Measurements from ENCODE around the gene RNF26.

The RNF26 gene

DNA sequence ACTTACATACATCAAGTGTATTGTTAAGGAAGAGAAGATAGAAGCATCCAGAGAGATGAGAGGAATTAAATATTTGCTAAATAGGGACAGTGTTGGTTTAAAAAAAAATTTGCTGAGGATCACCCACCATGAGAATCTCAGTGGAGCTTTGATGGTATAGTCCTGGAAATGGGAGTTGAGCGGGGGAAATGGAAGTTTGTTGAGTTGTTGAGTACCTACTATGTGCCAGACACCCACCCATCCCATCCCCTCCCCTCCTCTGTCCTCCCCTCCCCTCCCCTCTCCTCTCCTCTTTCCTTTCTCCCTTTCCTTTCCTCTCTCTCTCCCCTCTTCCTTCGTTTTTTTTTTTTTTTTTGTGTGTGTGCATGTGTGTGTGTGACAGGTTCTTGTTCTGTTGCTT, 16.9 kb downstream of the RNF26 start:
- no peak for DNase-seq (ENCODE audit: low spot score)

DNA sequence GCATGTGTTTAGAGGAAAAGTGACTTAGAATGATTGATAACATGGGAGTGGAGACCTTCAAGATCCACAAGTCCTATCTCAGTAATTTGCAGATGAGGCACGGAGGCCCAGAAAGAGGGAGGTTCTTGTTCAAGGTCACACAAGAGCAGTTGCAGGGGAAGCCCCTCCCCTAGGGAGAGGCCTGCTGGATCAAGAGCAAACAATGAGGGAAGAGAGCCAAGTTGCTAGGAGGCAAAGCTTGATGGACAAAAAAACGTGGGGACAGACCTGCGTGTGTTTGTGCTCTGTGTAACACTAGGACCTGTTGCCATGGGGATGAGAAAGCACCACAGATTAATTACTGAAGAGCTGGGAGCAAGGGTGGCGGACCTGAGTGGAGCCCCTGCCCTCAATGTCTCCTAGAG, 18.5 kb downstream of the RNF26 start:
- DNase-seq (ENCODE audit: low spot score): no peak

DNA sequence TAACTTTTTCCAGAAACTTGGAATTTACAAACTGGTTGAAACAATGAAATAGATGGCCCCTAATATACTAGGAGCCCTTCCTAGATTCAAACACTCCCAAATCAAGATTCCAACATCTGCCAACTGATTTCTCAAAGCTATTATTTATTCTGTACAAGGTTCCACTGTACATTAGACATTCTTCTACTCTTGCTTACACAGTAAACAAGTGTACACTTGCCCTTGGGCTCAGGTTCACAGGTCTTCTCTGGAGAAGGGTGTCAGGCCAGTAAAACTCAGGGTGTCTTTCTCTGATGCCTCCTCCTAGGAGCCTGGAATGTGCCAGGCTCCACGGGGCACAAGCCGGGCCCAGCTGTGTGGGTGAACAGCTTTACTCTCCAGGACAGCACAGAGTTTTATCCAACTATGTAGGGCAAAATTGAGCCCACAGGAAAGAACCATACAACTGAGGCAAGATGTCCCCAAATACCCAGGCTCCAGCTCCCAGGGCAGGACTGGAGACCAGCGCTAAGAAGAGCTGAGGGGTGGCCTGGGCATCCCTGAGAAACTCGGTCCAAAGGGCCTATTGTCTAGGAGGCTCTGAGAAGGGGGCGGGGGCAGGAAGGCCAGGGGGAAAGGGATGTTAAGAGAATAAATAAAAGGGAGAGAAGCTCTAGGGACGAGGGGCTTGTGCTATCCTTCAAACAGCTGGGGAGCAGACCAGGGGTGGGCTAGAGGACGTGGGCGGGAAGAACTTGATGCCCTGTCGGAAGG, 20.9 kb downstream of the RNF26 start:
- DNase-seq (ENCODE audit: low spot score): no peak

DNA sequence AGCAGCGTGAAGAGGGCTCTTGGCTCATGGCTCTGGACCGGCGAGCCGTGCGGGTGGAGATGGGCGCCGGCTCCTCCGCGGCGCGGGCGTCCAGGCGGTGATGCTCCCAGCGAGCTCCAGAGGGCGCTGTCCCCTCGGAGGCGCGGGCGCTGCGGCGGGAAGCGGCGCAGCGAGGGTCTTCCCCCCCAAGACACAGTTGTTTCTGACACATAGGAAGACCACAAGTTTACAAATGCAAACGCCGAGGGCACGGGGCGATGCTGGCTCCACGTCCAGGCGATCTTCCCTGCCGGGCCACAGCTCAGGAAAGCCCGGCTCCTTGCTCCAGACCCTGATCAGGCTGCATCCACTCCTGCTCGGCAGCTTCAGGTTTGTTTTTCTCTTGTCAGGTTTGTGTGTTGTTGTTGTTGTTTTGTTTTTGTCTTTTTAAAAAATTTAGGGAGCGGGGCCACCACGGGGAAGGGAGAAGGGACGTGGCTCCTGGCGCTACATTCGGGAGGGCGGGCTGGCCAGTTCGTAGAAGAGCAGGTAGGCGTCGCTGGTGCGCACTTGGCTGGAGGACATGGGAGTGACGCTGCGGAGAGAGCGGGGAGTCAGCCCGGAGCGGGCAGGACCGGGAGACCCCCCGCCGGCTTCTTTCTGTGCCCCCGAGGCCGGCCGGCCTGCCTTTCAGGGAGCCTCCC, 22.2 kb downstream of the RNF26 start:
- no peak for DNase-seq (ENCODE audit: low spot score)

DNA sequence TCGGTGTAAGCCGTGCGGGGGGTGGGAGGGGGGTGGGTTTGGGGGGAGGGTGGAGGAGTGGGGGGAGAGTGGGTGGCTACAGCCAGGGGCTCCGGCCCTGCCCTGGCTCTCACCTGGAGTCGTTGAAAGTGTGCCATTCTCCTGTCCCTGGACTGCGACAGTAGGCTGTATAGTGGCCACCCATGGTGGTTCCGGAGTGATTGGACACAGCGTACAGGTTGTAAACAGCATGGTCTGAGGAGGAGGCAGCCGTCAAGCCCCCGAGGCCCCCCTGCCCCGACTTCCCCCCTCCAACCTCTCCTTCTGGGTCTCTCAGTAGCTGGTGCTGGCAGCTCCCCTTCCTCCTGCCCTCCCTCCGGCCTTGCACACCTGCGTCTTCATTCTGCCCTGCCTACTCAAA, 22.7 kb downstream of the RNF26 start:
- DNase-seq (ENCODE audit: low spot score): no peak

DNA sequence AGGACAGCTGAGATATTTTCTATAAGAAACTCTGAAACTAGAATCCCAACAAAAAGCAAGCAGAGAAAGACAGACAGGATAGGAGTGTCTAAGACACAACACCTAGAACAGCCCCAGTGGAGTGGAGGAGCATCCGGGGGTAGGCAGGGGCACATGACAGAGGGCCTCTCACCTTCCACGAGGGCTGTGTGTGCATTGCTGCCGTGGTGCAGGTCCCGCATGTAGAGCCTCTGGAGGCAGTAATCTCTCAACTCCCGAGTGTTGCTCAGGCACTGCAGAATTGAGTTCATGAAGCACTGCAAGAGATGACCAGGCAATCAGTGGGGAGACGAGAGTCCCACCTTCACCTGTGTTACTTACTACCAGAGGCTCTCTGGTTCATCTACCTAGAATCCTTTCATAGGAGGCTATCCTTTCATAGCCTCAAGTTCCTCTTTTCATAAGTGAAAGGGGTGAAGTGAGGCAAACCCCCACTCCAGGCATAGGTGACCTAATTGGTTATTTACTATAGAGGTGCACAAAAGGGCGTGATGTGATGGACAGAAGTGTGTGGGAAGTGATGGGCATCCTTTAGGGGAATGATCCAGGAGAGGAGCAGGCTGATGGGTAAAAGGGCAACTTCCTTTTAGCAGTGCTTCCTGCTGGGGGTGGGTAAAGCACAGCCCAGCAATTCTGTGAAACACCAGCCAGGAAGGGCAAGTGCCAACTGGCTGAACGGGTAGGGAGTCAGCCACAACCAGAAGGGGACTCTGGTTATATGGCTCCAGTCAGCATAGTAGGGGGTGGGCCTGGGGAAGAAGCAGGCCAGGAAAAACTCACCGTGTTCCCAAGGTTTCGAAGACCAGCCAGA, 25.3 kb downstream of the RNF26 start:
- no peak for DNase-seq (ENCODE audit: low spot score)

DNA sequence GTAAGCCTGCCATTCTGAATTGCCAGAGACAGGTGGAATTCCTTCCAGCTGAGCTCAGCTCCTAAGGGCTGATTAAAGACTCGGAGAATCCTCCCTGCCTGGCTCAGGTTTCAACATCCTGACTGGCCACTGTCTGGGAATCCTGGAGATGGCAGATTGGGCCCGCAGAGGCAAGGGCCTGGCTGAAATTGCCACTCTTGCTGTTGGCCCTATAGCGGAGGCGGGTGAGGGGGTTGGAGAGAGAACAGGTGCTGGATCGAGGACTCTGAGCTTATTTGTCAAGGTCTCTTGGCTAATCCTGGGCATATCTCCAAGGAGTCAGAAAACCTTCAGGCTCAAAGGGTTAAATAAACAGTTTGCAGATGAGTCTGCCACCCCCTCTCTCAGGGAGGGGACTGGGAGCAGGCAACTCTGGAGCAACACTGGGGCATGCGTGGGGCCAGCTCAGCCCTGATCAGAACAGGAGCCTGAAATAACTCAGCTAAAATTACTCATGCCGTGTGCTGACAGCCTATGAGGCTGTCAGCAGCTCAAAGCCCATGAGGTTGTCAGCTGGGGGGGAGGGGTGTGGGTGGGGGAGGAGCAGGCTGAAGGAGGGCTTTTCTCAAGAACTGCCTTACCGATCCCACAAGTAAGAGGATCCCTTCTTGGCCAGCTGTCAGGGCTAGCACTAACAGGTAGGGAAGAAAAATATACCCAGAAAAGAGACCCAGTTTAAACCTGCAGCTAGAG, 26.9 kb downstream of the RNF26 start:
- DNase-seq (ENCODE audit: low spot score): peak; percentile 43

DNA sequence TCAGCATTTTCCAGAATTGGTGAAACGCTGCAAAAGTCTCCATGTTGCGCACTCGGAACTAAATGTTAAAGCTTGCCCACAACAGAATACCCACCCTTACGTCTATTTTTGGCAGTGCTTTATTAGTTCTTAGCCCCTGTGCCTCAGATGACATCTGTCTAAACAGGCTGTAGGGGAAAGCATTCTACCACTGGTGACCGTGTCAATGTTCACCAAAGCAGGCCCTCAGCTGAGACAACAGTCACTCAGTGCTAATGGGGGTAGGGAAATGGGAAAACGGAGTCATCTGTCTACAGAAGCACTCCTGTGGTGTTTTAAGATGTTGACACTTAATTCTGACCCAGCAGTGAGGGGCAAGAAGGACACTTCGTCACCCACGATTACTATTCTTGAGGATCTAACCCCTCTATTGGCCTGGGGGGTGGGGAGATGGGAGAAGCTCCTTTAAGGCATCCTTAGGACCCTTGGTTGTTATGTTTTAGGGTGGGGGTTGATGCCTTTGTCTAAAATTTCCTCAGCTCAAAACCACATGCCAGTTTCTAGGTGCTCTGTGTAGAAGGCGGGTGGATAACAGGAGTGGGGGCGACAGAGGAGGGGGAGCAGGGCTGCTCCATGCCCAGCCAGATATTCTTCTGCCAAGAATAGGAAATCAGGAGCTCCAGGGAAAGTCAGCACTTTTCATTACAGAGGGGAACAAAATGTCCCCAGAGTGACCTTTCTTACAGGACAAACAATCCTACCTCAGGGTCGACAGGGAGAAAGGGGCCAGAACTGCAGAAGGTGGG, 27.8 kb downstream of the RNF26 start:
- DNase-seq (ENCODE audit: low spot score): no peak

DNA sequence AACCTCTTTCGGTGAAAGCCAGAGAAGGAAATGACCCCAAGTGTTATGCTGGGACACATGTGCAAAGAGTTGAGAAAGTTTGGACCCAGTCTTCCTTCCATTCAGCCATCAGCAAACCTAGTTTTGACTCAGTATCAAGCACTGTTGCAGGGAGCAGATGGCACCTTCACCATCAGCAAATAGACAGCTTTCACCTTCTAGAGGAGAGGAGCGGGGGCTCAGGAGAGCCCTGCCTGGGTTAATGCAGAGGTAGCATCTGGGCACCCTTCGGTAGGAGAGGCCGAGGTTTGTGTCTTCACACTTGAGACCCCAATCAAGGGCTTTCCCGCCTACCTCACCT, 28.4 kb downstream of the RNF26 start:
- DNase-seq (ENCODE audit: low spot score): no peak

DNA sequence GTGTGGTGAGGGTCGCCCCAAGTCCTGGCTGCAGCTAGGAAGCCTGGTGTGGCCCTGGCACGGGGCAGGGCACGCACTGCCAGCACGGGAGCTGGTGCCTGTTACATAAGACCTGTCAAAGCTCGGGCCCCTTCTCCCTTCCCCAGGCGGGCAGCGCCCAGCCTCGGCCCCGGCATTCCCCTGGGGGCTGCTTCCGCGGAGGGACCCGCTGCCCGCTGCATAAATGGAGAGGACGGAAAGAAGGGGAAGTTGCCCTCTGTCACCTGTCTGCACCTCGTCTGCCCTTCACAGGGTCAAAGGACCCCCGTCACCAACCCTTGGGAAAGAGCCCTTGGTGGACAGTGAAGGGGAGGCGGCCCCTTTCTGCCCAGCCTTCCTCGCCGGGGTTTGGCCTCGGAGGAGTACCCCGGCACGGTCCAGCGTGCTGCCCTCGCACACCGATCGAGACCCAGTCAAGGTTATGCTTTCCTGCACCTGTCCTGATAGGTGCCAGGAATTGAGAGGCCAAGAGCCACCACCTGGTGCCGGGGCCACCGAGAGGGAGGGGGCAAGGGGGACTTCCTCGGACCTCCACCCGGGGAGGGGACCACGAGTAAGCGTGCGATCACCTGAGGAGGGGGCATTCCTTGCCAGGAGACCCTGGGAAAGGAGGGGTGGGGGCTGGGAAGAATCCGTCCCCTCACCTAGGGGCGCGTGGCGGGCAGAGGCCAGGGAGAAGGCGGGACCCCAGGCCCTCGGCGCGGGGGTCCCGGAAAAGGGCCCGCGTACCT, 28.9 kb downstream of the RNF26 start:
- DNase-seq (ENCODE audit: low spot score): no peak

DNA sequence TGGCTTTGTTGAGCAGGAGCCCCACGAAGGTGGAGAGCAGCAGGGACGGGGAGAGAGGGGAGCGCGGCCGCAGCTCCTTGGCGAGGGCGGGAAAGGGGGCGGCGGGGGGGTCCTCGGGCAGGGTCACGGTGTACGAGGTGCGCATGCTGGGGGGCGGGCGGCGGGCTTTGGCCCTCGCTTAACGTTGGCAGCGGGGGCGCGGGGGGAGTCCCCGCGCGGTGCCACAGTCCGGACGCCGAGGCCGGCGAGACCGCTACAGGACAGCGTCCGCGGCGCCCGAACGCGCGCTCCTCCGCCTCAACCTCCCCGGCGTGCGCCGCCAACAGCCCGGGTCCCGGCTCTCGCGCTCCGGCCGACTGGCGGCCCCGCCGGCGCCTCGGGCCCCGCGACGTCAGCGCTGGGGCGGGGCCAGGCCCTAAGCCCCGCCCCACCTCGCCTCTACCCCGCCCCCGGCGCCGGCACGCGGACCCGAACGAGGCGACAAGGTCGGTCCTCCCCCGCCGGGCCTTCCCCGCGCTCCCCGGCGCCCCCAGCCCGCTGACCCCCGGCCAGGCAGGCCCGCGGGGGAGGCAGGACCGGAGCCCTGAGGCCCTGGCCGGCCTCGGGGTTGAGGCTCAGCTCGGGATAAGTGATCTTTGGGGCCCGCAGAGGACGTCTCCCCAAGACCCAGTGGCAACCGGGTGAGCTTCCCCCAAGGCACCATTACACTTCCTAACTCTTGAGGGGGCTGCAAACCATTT, 29.7 kb downstream of the RNF26 start:
- DNase-seq (ENCODE audit: low spot score): no peak

DNA sequence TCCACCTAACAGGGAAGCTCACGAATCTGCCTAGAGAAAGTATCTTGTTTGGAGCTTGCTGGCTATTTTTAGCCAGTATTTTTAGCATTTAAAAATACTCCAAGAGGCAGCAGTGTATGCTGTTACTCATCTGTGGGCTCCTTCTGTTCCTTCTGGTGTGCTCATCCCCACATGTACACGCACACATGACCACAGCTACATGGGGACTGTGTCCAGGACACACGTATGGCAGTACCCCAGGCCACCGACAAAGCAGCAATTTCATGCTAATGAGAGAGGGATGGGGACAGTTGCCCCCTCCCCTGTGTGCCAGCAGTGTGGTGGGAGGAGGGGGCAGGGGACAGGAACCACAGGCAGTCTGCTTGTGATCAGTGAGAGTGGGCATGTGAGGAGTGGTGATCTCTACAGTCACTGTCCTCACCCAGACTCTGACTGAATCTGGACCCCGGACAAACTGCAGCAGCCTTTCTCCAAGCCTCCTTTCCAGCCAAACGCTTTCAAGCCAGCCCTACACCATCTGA, 30.8 kb downstream of the RNF26 start:
- no peak for DNase-seq (ENCODE audit: low spot score)

DNA sequence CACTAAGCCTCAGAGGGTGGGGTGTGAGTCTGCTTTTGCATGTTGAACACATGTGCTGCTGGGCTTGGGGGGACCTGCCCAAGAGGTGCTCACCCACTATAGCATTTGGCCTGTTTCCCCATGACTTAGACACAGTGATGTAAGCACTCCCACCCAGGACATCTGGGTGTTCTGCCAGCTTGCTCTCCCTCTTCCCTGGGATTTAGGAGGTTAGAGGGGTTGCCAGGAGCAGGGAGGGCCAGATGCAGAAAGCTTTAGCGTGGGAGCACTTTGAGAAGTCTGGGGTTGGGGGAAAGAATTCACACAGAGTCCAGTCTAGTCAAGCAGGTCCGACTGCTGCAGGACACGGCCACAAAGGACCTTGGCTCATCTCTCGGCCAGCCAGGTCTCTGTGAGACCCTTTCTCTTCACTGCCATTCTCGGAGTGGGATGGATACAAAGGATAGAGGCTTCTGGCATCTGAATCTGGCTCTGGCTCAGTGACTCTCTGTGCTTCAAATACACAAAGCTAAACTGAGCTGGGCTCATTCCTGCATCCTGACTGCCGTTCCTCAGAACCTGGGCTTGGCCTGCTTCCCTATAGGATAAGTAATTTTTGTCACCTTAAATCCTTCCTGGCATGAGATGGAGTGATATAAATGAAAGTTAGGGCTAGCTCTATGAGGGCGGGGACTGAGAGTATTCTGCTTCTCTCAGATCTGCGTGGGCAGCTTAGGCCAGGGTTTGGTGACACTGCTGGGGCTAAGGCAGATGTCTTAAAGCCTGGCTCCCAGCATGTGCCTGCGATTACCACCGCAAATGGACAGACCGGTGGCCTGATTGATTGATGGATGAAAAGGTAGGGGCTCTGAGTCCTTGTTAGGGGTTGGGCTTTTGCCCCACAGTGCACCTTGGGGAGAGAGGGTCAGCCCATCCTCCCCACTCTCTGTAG, 32.6 kb downstream of the RNF26 start:
- no peak for DNase-seq (ENCODE audit: low spot score)

DNA sequence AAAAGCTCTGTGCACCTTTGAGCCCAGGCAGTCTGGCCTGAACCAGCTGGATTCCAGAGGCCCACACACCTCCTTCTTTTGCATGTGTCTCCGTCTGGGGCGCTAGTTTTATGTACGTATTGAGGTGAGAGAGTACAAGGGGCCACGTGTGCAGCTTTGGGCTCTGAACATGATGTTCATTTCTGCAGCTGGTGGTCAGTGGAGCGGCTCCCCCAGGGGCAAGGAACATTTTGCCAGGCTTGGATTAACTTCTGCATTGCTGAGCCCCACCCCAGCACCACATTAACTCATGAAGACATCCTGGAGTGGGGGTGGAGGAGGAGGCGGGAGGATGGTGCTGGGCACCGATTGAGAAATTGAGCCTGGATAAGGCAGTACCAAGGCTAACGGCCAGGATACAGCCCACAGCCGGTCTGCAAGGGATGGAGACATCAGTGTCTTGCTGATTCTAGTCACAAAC, 33.4 kb downstream of the RNF26 start:
- DNase-seq (ENCODE audit: low spot score): no peak

DNA sequence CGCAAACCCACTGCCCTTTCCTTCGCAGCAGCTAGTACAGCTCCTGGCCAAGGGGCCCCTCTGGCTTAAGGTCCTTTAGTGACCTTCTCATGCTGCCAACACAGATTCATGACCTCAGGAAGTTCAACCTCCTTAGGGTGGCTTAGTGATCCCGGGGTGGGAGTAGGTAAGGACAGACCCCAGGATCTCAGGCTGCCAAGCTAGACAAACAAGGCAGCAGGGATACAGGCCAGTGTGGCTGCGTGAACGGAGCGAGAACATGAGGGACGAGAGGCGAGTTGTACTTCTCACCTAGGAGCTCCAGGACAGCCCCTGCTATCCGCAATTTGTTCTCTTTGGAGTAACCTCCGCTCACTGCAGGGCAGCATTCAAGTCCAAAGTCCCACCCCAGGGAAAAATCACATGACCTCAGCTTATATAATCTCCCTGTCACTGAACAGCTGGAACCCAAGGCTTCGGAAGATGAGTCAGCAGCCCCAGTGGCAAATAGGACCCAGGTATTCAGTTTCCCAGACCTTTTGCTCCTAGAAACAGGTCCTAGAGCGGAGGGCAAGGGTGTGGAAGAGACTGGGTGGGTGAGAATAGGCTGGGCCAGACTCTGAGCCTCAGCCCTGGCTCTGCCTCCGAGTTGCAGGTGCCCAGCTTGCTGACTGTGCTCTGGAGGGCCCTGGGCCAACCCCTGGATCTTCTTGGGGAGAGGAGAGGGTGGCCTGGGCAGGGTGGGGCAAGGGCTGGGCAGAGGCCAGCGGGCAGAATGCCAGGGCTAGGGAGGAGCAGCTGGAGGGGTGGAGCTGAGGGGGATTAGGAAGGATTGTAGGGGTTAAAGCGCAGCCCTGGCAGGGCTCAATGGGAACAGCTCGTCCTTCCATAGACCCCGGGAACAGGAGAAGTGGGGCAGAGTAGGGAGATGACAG, 34.1 kb downstream of the RNF26 start:
- no peak for DNase-seq (ENCODE audit: low spot score)

DNA sequence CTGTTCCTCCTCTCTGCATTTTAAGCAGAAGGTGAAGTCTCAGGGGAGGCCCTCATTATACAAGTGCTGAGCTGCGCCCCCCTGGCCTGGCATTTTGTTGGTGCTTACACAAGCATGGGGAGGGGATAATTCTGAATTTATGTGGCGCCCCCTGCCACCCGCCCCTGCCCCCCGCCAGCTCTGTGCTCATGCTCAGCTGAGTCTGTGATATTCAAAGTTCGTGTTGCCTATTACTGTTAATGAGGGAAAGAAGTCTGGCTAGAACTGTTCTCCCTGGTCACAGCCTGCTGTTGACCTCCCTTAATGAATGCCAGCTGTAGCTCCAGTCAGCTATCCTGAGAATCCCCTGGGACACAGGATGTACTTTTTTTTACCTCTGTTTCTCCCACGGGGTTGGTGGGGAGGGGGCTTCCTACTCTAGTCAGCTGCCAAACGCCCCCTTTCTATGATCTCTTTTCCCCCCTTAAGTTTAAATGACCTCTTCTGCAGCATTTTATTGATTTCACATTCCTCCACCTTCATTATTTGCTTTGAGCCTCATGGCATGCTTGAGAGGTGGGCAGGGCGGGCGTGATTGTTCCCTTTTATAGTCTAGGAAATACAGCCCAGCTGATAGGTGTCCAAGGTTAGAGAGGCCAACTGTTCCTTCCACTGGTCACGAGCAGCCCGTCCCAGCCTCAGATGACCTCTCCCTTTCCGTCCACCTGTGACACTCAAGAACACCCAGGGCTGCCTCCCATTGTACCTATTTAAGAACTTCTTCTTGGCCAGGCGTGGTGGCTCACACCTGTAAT, 35.0 kb downstream of the RNF26 start:
- peak; percentile 58 for DNase-seq (ENCODE audit: low spot score)
